Neural cell (in vitro differentiated cells): ENCODE data around the gene MLST8.

Source experiments
- CTCF ChIP-seq: fragments of 450-650 bp; IDR thresholded peaks from 2 replicates; pipeline ENCODE4 v1.5.1; 2014; ENCODE audit warnings: antibody characterized with exemption, mild to moderate bottlenecking, moderate library complexity; ENCODE audit not compliant: poor library complexity, severe bottlenecking
- POLR2AphosphoS5 ChIP-seq: IDR thresholded peaks from 2 replicates; pipeline ENCODE4 v1.6.1; 2012
- RAD21 ChIP-seq: fragments of 450-650 bp; conservative IDR thresholded peaks from 2 replicates; pipeline ENCODE4 v1.6.1; 2014; ENCODE audit warnings: antibody characterized with exemption, mild to moderate bottlenecking, moderate library complexity
- REST ChIP-seq: IDR thresholded peaks from 2 replicates; pipeline ENCODE4 v1.6.1; 2012; ENCODE audit warnings: borderline replicate concordance

DNA sequence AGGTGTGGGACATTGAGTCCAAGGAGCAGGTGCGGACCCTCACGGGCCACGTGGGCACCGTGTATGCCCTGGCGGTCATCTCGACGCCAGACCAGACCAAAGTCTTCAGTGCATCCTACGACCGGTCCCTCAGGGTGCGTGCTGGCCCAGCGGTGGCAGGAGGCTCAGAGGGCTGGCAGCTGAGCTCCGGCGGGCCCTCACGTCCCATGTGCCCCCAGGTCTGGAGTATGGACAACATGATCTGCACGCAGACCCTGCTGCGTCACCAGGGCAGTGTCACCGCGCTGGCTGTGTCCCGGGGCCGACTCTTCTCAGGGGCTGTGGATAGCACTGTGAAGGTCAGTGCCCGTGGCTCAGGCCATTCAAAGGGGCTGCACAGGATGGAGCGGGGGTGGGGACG is 29.2 kb upstream of the MLST8 start:
- no peak for TF ChIP-seq CTCF
- no peak for TF ChIP-seq POLR2AphosphoS5
- no peak for TF ChIP-seq REST
- no peak for TF ChIP-seq RAD21
